ENCODE data around the gene TMEM119.
"Not testable (repeated sequence)": the region's sequence is repeated elsewhere in the genome, so short reads cannot be mapped to it uniquely, and the experiment has no call there.

Gene TMEM119

DNA sequence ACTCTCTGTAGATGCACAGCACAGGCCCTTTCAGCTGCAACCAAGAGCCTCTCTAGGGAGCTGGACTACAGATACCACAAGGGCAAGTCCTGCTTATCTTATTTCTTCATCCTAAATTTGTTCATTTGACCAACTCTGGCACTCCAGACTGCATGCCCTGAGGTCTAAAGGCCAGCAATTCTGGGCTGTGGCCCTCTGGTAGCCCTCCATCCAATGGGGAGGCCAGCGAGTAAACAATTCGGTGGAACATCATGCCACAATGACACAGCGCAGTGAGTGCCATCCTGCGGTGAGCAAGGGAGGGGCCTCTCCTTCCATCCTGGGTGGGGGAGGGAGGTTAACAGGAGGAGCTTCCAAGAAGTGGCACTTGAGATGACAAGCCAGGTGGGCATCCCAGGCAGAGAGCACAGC lies 36.5 kb upstream of the TMEM119 start:
- DNase-seq (ENCODE audit: low read depth) = no peak

- peak; percentile 84 for DNase-seq (ENCODE audit: low read depth)
Measured at GRCh38 chr12:108633534-108634248, 35.8 kb upstream of the TMEM119 start, which contains the start of gene SELPLG. Gene SELPLG (minus strand): TSS chr12:108633894. CDS start chr12:108624307, 9,587 bp downstream.

- DNase-seq (ENCODE audit: low read depth) = no peak
Measured at GRCh38 chr12:108633081-108633533, 35.2 kb upstream of the TMEM119 start.

DNA sequence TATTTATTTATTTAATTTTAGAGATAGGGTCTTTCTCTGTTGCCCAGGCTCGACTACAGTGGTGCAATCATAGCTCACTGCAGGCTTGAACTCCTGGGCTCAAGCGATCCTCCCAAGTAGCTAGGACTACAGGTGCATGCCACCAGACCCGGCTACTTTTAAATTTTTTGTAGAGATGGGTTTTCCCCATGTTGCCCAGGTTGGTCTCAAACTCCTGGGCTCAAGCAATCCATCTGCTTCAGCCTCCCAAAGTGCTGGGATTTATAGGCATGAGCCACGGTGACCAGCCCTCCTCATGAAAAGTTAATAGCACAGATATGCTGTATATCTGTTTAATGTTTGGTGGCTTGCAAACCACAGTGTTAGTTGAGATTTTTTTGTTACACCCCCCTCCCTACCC lies 33.4 kb upstream of the TMEM119 start:
- DNase-seq (ENCODE audit: low read depth) = not testable (repeated sequence)

- DNase-seq (ENCODE audit: low read depth) = no peak
Measured at GRCh38 chr12:108630481-108631207, 32.8 kb upstream of the TMEM119 start.

DNA sequence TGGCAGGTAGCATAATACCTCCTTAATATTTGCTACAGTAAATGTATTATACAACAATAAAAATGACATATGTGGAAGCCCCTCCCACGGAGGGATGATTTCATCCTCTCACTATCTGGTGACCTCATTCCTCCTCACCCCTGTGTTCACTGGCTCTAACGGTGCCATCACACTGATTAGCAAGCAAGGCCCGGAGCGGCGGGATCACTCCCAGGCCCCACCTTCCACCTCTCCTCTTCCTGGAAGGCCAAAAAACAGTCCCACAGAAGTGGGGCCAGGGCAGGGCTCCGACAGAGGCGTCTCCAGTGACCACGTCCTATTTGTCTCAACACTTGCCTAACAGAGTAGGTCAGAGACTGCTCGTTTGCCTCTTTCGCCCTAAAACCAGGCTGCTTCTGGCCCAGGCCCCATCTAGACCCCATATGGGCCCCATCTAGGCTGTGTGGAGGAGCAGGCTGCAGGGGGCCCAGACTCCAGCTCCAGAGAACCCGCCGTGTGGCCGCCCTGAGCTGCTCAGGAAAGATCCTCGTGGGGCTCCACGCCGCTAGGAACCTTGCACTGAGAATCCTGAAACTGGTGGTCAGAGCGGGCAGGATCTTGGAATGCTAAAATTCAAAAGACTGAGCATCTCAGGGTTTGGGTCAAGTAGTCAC lies 32.1 kb upstream of the TMEM119 start:
- peak; percentile 60 for DNase-seq (ENCODE audit: low read depth)

DNA sequence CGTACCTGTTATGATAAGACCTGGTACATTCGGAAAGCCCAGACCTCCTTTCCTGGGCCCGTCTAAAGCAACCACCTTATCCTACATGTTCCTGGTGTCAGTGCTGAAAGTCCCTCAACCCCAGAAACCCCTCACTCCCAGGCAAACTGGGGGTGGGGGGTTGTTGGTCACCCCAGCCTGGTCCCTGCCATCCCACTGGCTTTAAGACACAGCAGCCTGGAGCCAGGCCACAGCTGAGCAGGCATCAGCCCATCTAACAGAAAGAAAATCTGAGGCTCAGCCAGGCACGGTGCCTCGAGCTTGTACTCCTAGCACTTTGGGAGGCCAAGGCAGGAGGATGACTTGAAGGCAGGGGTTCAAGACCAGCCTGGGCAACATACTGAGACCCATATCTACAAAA lies 31.3 kb upstream of the TMEM119 start:
- no peak for DNase-seq (ENCODE audit: low read depth)

DNA sequence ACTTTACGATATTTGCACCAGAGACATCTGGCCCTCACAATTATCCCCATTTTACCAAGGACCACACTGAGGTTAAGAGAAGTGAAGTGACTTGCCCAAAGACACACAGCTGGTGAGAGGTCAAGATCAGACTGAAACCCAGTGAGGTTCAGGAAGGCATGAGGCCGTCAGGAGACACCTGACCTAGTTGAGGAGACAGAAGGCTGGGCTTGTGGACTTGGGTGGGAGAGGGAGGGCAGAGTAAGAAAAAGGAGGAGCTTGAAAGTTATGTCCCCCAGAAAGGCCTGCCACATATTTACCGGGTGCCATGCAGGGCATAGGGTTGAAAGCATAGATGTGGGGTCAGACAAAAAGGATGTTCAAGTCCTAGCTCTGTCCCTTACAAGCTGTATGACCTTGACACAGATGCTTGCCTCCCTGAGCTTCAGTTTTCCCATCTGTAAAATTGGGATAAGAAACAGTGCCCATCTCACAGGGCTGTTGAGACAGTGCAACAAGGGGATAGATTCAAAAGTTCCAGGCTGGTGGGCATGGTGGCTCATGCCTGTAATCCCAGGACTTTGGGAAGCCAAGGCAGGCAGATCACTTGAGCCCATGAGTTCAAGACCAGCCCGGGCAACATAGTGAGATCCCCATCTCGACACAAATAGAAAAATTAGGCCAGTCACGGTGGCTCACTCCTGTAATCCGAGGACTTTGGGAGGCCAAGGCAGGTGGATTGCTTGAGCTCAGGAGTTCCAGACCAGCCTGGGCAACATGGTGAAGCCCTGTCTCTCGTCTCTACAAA lies 29.4 kb upstream of the TMEM119 start:
- no peak for DNase-seq (ENCODE audit: low read depth)

GRCh38 chr12:108625228-108625627 lies 27.3 kb upstream of the TMEM119 start:
- DNase-seq (ENCODE audit: low read depth) = no peak

DNA sequence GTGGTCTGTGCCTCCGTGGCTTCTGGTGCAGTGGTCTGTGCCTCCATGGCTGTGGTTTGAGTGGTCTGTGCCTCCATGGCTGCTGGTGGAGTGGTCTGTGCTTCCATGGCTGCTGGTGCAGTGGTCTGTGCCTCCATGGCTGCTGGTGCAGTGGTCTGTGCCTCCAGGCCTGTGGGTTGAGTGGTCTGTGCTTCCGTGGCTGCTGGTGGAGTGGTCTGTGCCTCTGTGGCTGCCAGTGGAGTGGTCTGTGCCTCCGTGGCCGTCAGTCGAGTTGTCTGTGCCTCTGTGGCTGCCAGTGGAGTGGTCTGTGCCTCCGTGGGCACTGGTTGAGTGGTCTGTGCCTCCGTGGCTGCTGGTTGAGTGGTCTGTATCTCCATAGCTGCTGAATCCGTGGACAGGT lies 25.7 kb upstream of the TMEM119 start:
- DNase-seq (ENCODE audit: low read depth) = no peak

DNA sequence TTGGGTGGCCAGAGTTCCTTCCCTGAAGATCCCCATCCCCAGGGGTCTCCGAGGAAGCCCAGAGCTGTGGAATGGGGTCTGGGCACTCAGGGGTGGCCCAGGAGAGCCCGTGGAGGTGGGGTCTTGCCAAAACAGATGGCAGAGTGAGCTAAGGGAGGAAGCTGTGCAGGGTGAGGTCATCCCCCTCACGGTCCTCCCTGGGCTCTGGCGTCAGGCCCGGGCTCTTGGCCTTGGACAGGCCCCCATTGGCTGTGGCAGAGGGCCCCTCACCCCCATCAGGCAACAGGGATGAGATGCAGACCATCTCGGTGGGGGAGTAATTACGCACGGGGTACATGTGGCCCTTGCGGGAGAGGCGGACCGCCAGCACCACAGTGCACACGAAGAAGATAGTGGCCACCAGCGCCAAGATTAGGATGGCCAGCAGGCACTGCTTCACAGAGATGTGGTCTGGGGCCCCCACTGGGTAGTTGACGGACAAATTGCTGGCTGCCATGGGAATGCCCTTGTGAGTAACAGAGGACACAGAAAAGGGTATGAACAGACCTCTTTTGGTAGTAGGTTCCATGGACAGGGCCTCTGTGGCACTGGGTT lies 25.1 kb upstream of the TMEM119 start:
- no peak for DNase-seq (ENCODE audit: low read depth)

DNA sequence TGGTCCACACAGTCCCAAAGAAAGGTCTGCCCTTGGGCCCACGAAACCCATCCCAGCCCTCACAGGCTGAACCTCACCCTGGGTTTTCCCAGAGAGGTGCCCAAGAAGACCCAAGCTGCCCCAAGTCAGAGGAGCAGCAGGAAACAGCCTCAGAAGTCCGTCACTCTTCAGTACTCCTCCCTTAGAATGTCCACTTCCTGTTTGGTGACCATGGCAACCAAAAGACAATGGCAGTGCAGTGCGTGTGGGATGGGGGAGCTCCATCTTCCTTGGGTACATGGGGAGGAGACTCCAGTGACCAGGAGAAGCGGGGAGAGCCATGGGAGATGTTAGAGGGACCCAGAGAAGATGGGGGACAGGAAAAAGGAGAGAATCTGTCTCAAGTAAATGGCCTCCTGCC lies 24.5 kb upstream of the TMEM119 start:
- no peak for DNase-seq (ENCODE audit: low read depth)

- no peak for DNase-seq (ENCODE audit: low read depth)
Measured at GRCh38 chr12:108621161-108621560, 23.3 kb upstream of the TMEM119 start.

GRCh38 chr12:108620236-108620879 lies 22.5 kb upstream of the TMEM119 start:
- DNase-seq (ENCODE audit: low read depth) = no peak

- DNase-seq (ENCODE audit: low read depth) = no peak
Measured at GRCh38 chr12:108619369-108620160, 21.7 kb upstream of the TMEM119 start.

DNA sequence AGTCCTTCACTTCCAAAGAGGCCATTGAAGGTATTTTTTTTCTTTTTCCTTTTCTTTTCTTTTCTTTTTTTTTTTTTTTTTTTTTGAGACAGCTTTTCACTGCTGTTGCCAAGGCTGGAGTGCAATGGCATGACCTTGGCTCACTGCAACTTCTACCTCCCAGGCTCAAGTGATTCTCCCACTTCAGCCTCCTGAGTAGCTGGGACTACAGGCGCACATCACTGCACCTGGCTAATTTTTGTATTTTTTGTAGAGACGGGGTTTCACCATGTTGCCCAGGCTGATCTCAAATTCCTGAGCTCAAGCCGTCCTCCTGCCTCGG lies 21.0 kb upstream of the TMEM119 start:
- DNase-seq (ENCODE audit: low read depth) = not testable (repeated sequence)

GRCh38 chr12:108618079-108618952 lies 20.4 kb upstream of the TMEM119 start:
- peak; percentile 53 for DNase-seq (ENCODE audit: low read depth)

- peak; percentile 85 for DNase-seq (ENCODE audit: low read depth)
Measured at GRCh38 chr12:108616941-108617858, 19.3 kb upstream of the TMEM119 start.

Data from T-helper 22 cell (primary cell).